ENCODE results near the gene WWC1.

Gene WWC1

GRCh38 chr5:168359820-168360460 is 68.5 kb downstream of the WWC1 start:
- no peak overlapping the region for H3K27ac ChIP-seq (ENCODE audit: low read length)
- H3K4me3 ChIP-seq (ENCODE audit: low read length), result no peak overlapping the region
- peaks cover 13% of the 10 kb centered on the region for H3K4me1 ChIP-seq (ENCODE audit: insufficient read depth, low read length)
- H3K36me3 ChIP-seq (ENCODE audit: insufficient read depth, low read depth, low read length), result no peaks in the 10 kb centered on the region
- no peak overlapping the region for H3K9ac ChIP-seq (ENCODE audit: low read depth, low read length)
- no peaks in the 10 kb centered on the region for H3K27me3 ChIP-seq (ENCODE audit: insufficient read depth, low read length)
- no peaks in the 10 kb centered on the region for H3K9me3 ChIP-seq (ENCODE audit: insufficient read depth, low read depth, low read length)

GRCh38 chr5:168360521-168361285 is 69.3 kb downstream of the WWC1 start:
- no peak overlapping the region for H3K27ac ChIP-seq (ENCODE audit: low read length)

GRCh38 chr5:168362097-168362885 is 70.8 kb downstream of the WWC1 start:
- no peaks in the 10 kb centered on the region for H3K27me3 ChIP-seq (ENCODE audit: insufficient read depth, low read length)
- H3K4me1 ChIP-seq (ENCODE audit: insufficient read depth, low read length), result peaks cover 21% of the 10 kb centered on the region
- no peak overlapping the region for H3K4me3 ChIP-seq (ENCODE audit: low read length)
- H3K36me3 ChIP-seq (ENCODE audit: insufficient read depth, low read depth, low read length), result no peaks in the 10 kb centered on the region
- H3K9ac ChIP-seq (ENCODE audit: low read depth, low read length), result no peak overlapping the region
- no peak overlapping the region for H3K27ac ChIP-seq (ENCODE audit: low read length)
- H3K9me3 ChIP-seq (ENCODE audit: insufficient read depth, low read depth, low read length), result no peaks in the 10 kb centered on the region

More at GRCh38 chr5:168360521-168361285, 69.3 kb downstream of the WWC1 start:
- no peaks in the 10 kb centered on the region for H3K36me3 ChIP-seq (ENCODE audit: insufficient read depth, low read depth, low read length)
- no peaks in the 10 kb centered on the region for H3K27me3 ChIP-seq (ENCODE audit: insufficient read depth, low read length)
- peaks cover 21% of the 10 kb centered on the region for H3K4me1 ChIP-seq (ENCODE audit: insufficient read depth, low read length)
- no peak overlapping the region for H3K9ac ChIP-seq (ENCODE audit: low read depth, low read length)
- no peak overlapping the region for H3K4me3 ChIP-seq (ENCODE audit: low read length)
- H3K9me3 ChIP-seq (ENCODE audit: insufficient read depth, low read depth, low read length), result no peaks in the 10 kb centered on the region

- Histone ChIP-seq H3K27ac (ENCODE audit: low read length) (no peak overlapping the region), H3K4me1 (ENCODE audit: insufficient read depth, low read length) (peaks cover 26% of the 10 kb centered on the region), H3K4me3 (ENCODE audit: low read length) (no peak overlapping the region)
Observed at GRCh38 chr5:168364151-168364661, 72.8 kb downstream of the WWC1 start.

GRCh38 chr5:168364750-168365550 is 73.5 kb downstream of the WWC1 start:
- H3K4me3 ChIP-seq (ENCODE audit: low read length), result no peak overlapping the region
- H3K4me1 ChIP-seq (ENCODE audit: insufficient read depth, low read length), result peaks cover 26% of the 10 kb centered on the region
- H3K27ac ChIP-seq (ENCODE audit: low read length), result no peak overlapping the region
- H3K9me3 ChIP-seq (ENCODE audit: insufficient read depth, low read depth, low read length), result no peaks in the 10 kb centered on the region
- H3K36me3 ChIP-seq (ENCODE audit: insufficient read depth, low read depth, low read length), result no peaks in the 10 kb centered on the region
- H3K27me3 ChIP-seq (ENCODE audit: insufficient read depth, low read length), result no peaks in the 10 kb centered on the region
- no peak overlapping the region for H3K9ac ChIP-seq (ENCODE audit: low read depth, low read length)

More at GRCh38 chr5:168364151-168364661, 72.8 kb downstream of the WWC1 start:
- H3K27me3 ChIP-seq (ENCODE audit: insufficient read depth, low read length), result no peaks in the 10 kb centered on the region
- H3K36me3 ChIP-seq (ENCODE audit: insufficient read depth, low read depth, low read length), result no peaks in the 10 kb centered on the region
- no peak overlapping the region for H3K9ac ChIP-seq (ENCODE audit: low read depth, low read length)
- no peaks in the 10 kb centered on the region for H3K9me3 ChIP-seq (ENCODE audit: insufficient read depth, low read depth, low read length)

GRCh38 chr5:168365581-168366081 is 74.2 kb downstream of the WWC1 start:
- Histone ChIP-seq H3K4me1 (ENCODE audit: insufficient read depth, low read length) (peaks cover 26% of the 10 kb centered on the region), H3K27ac (ENCODE audit: low read length) (no peak overlapping the region), H3K4me3 (ENCODE audit: low read length) (no peak overlapping the region)

GRCh38 chr5:168366116-168366515 is 74.7 kb downstream of the WWC1 start:
- no peak overlapping the region for H3K27ac ChIP-seq (ENCODE audit: low read length)
- H3K27me3 ChIP-seq (ENCODE audit: insufficient read depth, low read length), result no peaks in the 10 kb centered on the region
- H3K36me3 ChIP-seq (ENCODE audit: insufficient read depth, low read depth, low read length), result no peaks in the 10 kb centered on the region
- 0 out of 2 replicates have a peak overlapping the region, but pooled peaks have one; percentile 25 for H3K9ac ChIP-seq (ENCODE audit: low read depth, low read length)
- H3K9me3 ChIP-seq (ENCODE audit: insufficient read depth, low read depth, low read length), result no peaks in the 10 kb centered on the region
- no peak overlapping the region for H3K4me3 ChIP-seq (ENCODE audit: low read length)
- peaks cover 26% of the 10 kb centered on the region for H3K4me1 ChIP-seq (ENCODE audit: insufficient read depth, low read length)

More at GRCh38 chr5:168365581-168366081, 74.2 kb downstream of the WWC1 start:
- H3K9ac ChIP-seq (ENCODE audit: low read depth, low read length), result 0 out of 2 replicates have a peak overlapping the region, but pooled peaks have one; percentile 25
- H3K36me3 ChIP-seq (ENCODE audit: insufficient read depth, low read depth, low read length), result no peaks in the 10 kb centered on the region
- H3K9me3 ChIP-seq (ENCODE audit: insufficient read depth, low read depth, low read length), result no peaks in the 10 kb centered on the region
- H3K27me3 ChIP-seq (ENCODE audit: insufficient read depth, low read length), result no peaks in the 10 kb centered on the region

- Histone ChIP-seq H3K27ac (ENCODE audit: low read length) (no peak overlapping the region), H3K4me3 (ENCODE audit: low read length) (no peak overlapping the region), H3K9me3 (ENCODE audit: insufficient read depth, low read depth, low read length) (no peaks in the 10 kb centered on the region), H3K9ac (ENCODE audit: low read depth, low read length) (no peak overlapping the region), H3K27me3 (ENCODE audit: insufficient read depth, low read length) (no peaks in the 10 kb centered on the region), H3K4me1 (ENCODE audit: insufficient read depth, low read length) (peaks cover 26% of the 10 kb centered on the region), H3K36me3 (ENCODE audit: insufficient read depth, low read depth, low read length) (no peaks in the 10 kb centered on the region)
Observed at GRCh38 chr5:168368854-168369253, 77.4 kb downstream of the WWC1 start.

GRCh38 chr5:168370831-168371230 is 79.4 kb downstream of the WWC1 start:
- Histone ChIP-seq H3K27me3 (ENCODE audit: insufficient read depth, low read length) (no peaks in the 10 kb centered on the region), H3K27ac (ENCODE audit: low read length) (no peak overlapping the region), H3K36me3 (ENCODE audit: insufficient read depth, low read depth, low read length) (no peaks in the 10 kb centered on the region), H3K9me3 (ENCODE audit: insufficient read depth, low read depth, low read length) (no peaks in the 10 kb centered on the region), H3K4me1 (ENCODE audit: insufficient read depth, low read length) (peaks cover 8% of the 10 kb centered on the region; the same call in 1 of the 2 replicates), H3K9ac (ENCODE audit: low read depth, low read length) (no peak overlapping the region), H3K4me3 (ENCODE audit: low read length) (no peak overlapping the region)

- Histone ChIP-seq H3K27ac (ENCODE audit: low read length) (no peak overlapping the region), H3K4me1 (ENCODE audit: insufficient read depth, low read length) (peaks cover 6% of the 10 kb centered on the region; the same call in 1 of the 2 replicates), H3K27me3 (ENCODE audit: insufficient read depth, low read length) (no peaks in the 10 kb centered on the region), H3K36me3 (ENCODE audit: insufficient read depth, low read depth, low read length) (no peaks in the 10 kb centered on the region), H3K4me3 (ENCODE audit: low read length) (no peak overlapping the region), H3K9ac (ENCODE audit: low read depth, low read length) (no peak overlapping the region), H3K9me3 (ENCODE audit: insufficient read depth, low read depth, low read length) (no peaks in the 10 kb centered on the region)
Observed at GRCh38 chr5:168372356-168372946, 81.0 kb downstream of the WWC1 start.

All from iPS-20b (cell line).